ENCODE measurements around the gene ASXL3. TPM values are rescaled to one million over a fixed set of nuclear protein-coding genes. Genes with fewer than 3 reads are reported as not detected.

The ASXL3 gene
- total and polyA plus RNA-seq, 7 experiments from 2014 or later = not detected

DNA sequence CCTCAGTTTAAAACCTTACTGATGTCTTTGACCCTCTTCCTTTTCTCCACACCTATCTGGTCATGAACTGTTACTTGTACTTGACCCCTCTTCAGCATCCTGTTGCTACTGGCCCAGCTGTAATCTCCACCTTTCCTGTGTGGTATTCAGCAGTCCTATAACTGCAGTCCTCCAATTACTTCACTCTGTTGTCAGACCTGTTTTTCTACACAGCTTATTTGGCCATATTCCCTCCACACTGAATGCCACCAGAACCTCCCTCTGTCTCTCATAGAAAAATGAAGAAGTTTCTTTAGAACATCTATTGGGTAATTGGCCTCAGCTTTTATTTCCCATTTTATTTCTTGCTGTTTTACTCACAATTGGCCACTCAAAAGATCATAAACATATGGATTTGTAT, 155.4 kb downstream of the ASXL3 start:
- H3K36me3 Mint-ChIP-seq = no peaks in the 10 kb centered on the region
- intact Hi-C loops (cut with micrococcal nuclease) = no loop called here
- Histone ChIP-seq H3K9me3 (ENCODE audit: control insufficient read depth in 2 of 3, low read length in 3 of 3) (no peaks in the 10 kb centered on the region), H3K27me3 (ENCODE audit: control insufficient read depth in 2 of 2, insufficient read depth in 2 of 2, low read length in 2 of 2) (no peaks in the 10 kb centered on the region), H3K36me3 (ENCODE audit: control insufficient read depth in 2 of 3, insufficient read depth in 3 of 3, low read length in 3 of 3) (no peaks in the 10 kb centered on the region), H3K4me1 (ENCODE audit: control insufficient read depth in 2 of 2, insufficient read depth in 2 of 2, low read length in 2 of 2) (no peaks in the 10 kb centered on the region), H3K27ac (ENCODE audit: low read depth, low read length) (no peak overlapping the region), H3K4me3 (ENCODE audit: low read length) (no peak overlapping the region)
- ATAC-seq (no peak), DNase-seq (no peak)
- CTCF ChIA-PET = no interaction called here
- POLR2A ChIA-PET = no interaction called here
- no peak overlapping the region for H3K4me3 Mint-ChIP-seq
- peaks cover 0 to 23% (median 3%) of the 10 kb centered on the region in 11 donors for H3K9me3 Mint-ChIP-seq
- H3K4me1 Mint-ChIP-seq = no peaks in the 10 kb centered on the region
- no peak overlapping the region for H3K27ac Mint-ChIP-seq
- no peaks in the 10 kb centered on the region for H3K27me3 Mint-ChIP-seq

GRCh38 chr18:33735428-33735827, 157.4 kb downstream of the ASXL3 start:
- Mint-ChIP-seq H3K27ac (no peak overlapping the region), H3K4me1 (no peaks in the 10 kb centered on the region), H3K27me3 (no peaks in the 10 kb centered on the region), H3K4me3 (no peak overlapping the region), H3K36me3 (no peaks in the 10 kb centered on the region), H3K9me3 (peaks cover 0 to 26% (median 2%) of the 10 kb centered on the region in 11 donors)
- Histone ChIP-seq H3K4me1 (ENCODE audit: control insufficient read depth in 2 of 2, insufficient read depth in 2 of 2, low read length in 2 of 2) (no peaks in the 10 kb centered on the region), H3K27me3 (ENCODE audit: control insufficient read depth in 2 of 2, insufficient read depth in 2 of 2, low read length in 2 of 2) (no peaks in the 10 kb centered on the region), H3K4me3 (ENCODE audit: low read length) (no peak overlapping the region), H3K27ac (ENCODE audit: low read depth, low read length) (no peak overlapping the region), H3K36me3 (ENCODE audit: control insufficient read depth in 2 of 3, insufficient read depth in 3 of 3, low read length in 3 of 3) (no peaks in the 10 kb centered on the region), H3K9me3 (ENCODE audit: control insufficient read depth in 2 of 3, low read length in 3 of 3) (no peaks in the 10 kb centered on the region)
- POLR2A ChIA-PET = no interaction called here
- CTCF ChIA-PET = no interaction called here
- DNase-seq = no peak
- ATAC-seq = no peak
- intact Hi-C loops (cut with micrococcal nuclease) = no loop called here

- no peak overlapping the region for H3K27ac Mint-ChIP-seq
- H3K27me3 Mint-ChIP-seq = no peaks in the 10 kb centered on the region
- H3K9me3 Mint-ChIP-seq = peaks cover 0 to 14% (median 3%) of the 10 kb centered on the region in 11 donors
- intact Hi-C loops (cut with micrococcal nuclease) = no loop called here
- no peaks in the 10 kb centered on the region for H3K36me3 Mint-ChIP-seq
- no peaks in the 10 kb centered on the region for H3K4me1 ChIP-seq (ENCODE audit: control insufficient read depth in 2 of 2, insufficient read depth in 2 of 2, low read length in 2 of 2)
- H3K4me3 ChIP-seq (ENCODE audit: low read length) = no peak overlapping the region
- no peaks in the 10 kb centered on the region for H3K27me3 ChIP-seq (ENCODE audit: control insufficient read depth in 2 of 2, insufficient read depth in 2 of 2, low read length in 2 of 2)
- no peak for DNase-seq
- H3K4me1 Mint-ChIP-seq = no peaks in the 10 kb centered on the region
- CTCF ChIA-PET = no interaction called here
- no peaks in the 10 kb centered on the region for H3K9me3 ChIP-seq (ENCODE audit: control insufficient read depth in 2 of 3, low read length in 3 of 3)
- ATAC-seq = no peak
- POLR2A ChIA-PET = no interaction called here
- no peak overlapping the region for H3K4me3 Mint-ChIP-seq
- no peak overlapping the region for H3K27ac ChIP-seq (ENCODE audit: low read depth, low read length)
- no peaks in the 10 kb centered on the region for H3K36me3 ChIP-seq (ENCODE audit: control insufficient read depth in 2 of 3, insufficient read depth in 3 of 3, low read length in 3 of 3)
Measured at GRCh38 chr18:33741760-33742159, 163.7 kb downstream of the ASXL3 start.

GRCh38 chr18:33744032-33744697, 166.1 kb downstream of the ASXL3 start:
- ATAC-seq = no peak

GRCh38 chr18:33745151-33745795, 167.3 kb downstream of the ASXL3 start:
- Mint-ChIP-seq H3K36me3 (no peaks in the 10 kb centered on the region), H3K4me1 (no peaks in the 10 kb centered on the region), H3K27ac (no peak overlapping the region), H3K27me3 (no peaks in the 10 kb centered on the region), H3K4me3 (no peak overlapping the region), H3K9me3 (peaks cover 0 to 15% (median 3%) of the 10 kb centered on the region in 11 donors)
- ChIA-PET POLR2A (no interaction called here), CTCF (no interaction called here)
- H3K36me3 ChIP-seq (ENCODE audit: control insufficient read depth in 2 of 3, insufficient read depth in 3 of 3, low read length in 3 of 3) = no peaks in the 10 kb centered on the region
- H3K27me3 ChIP-seq (ENCODE audit: control insufficient read depth in 2 of 2, insufficient read depth in 2 of 2, low read length in 2 of 2) = no peaks in the 10 kb centered on the region
- ATAC-seq = no peak
- H3K9me3 ChIP-seq (ENCODE audit: control insufficient read depth in 2 of 3, low read length in 3 of 3) = no peaks in the 10 kb centered on the region
- no peak for DNase-seq
- H3K4me3 ChIP-seq (ENCODE audit: low read length) = no peak overlapping the region
- H3K27ac ChIP-seq (ENCODE audit: low read depth, low read length) = no peak overlapping the region
- intact Hi-C loops (cut with micrococcal nuclease) = no loop called here
- H3K4me1 ChIP-seq (ENCODE audit: control insufficient read depth in 2 of 2, insufficient read depth in 2 of 2, low read length in 2 of 2) = no peaks in the 10 kb centered on the region

More at GRCh38 chr18:33744032-33744697, 166.1 kb downstream of the ASXL3 start:
- Histone ChIP-seq H3K27me3 (ENCODE audit: control insufficient read depth in 2 of 2, insufficient read depth in 2 of 2, low read length in 2 of 2) (no peaks in the 10 kb centered on the region), H3K4me1 (ENCODE audit: control insufficient read depth in 2 of 2, insufficient read depth in 2 of 2, low read length in 2 of 2) (no peaks in the 10 kb centered on the region), H3K36me3 (ENCODE audit: control insufficient read depth in 2 of 3, insufficient read depth in 3 of 3, low read length in 3 of 3) (no peaks in the 10 kb centered on the region), H3K9me3 (ENCODE audit: control insufficient read depth in 2 of 3, low read length in 3 of 3) (no peaks in the 10 kb centered on the region), H3K4me3 (ENCODE audit: low read length) (no peak overlapping the region), H3K27ac (ENCODE audit: low read depth, low read length) (no peak overlapping the region)
- intact Hi-C loops (cut with micrococcal nuclease) = no loop called here
- H3K4me1 Mint-ChIP-seq = no peaks in the 10 kb centered on the region
- H3K27ac Mint-ChIP-seq = no peak overlapping the region
- ChIA-PET CTCF (no interaction called here), POLR2A (no interaction called here)
- H3K27me3 Mint-ChIP-seq = no peaks in the 10 kb centered on the region
- H3K36me3 Mint-ChIP-seq = no peaks in the 10 kb centered on the region
- H3K4me3 Mint-ChIP-seq = no peak overlapping the region
- no peak for DNase-seq
- peaks cover 0 to 18% (median 3%) of the 10 kb centered on the region in 11 donors for H3K9me3 Mint-ChIP-seq

DNA sequence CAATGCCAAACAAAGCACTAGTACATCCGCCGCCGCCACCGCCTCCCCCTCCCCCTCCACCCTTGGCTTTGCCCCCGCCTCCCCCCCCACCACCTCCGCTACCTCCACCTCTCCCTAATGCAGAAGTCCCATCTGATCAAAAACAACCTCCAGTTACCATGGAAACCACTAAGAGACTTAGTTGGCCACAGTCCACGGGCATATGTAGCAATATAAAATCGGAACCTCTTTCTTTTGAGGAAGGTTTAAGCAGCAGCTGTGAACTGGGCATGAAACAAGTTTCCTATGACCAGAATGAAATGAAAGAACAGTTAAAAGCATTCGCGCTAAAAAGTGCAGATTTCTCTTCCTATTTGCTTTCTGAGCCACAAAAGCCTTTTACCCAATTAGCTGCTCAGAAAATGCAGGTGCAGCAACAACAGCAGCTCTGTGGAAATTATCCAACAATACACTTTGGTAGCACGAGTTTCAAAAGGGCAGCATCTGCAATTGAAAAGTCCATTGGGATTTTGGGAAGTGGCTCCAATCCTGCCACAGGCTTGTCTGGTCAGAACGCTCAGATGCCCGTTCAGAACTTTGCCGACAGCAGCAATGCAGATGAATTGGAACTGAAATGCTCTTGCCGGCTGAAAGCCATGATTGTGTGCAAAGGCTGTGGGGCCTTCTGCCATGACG, 168.0 kb downstream of the ASXL3 start:
- Histone ChIP-seq H3K4me3 (ENCODE audit: low read length) (no peak overlapping the region), H3K27ac (ENCODE audit: low read depth, low read length) (no peak overlapping the region), H3K36me3 (ENCODE audit: control insufficient read depth in 2 of 3, insufficient read depth in 3 of 3, low read length in 3 of 3) (no peaks in the 10 kb centered on the region), H3K27me3 (ENCODE audit: control insufficient read depth in 2 of 2, insufficient read depth in 2 of 2, low read length in 2 of 2) (no peaks in the 10 kb centered on the region), H3K4me1 (ENCODE audit: control insufficient read depth in 2 of 2, insufficient read depth in 2 of 2, low read length in 2 of 2) (no peaks in the 10 kb centered on the region), H3K9me3 (ENCODE audit: control insufficient read depth in 2 of 3, low read length in 3 of 3) (no peaks in the 10 kb centered on the region)
- ATAC-seq (no peak), DNase-seq (no peak)
- no peaks in the 10 kb centered on the region for H3K4me1 Mint-ChIP-seq
- ChIA-PET CTCF (no interaction called here), POLR2A (no interaction called here)
- intact Hi-C loops (cut with micrococcal nuclease) = no loop called here
- peak overlapping the region in 1 of 9 donors; percentile 61 for H3K27ac Mint-ChIP-seq
- no peaks in the 10 kb centered on the region for H3K27me3 Mint-ChIP-seq
- peaks cover 0 to 15% (median 3%) of the 10 kb centered on the region in 11 donors for H3K9me3 Mint-ChIP-seq
- H3K36me3 Mint-ChIP-seq = no peaks in the 10 kb centered on the region
- no peak overlapping the region for H3K4me3 Mint-ChIP-seq

DNA sequence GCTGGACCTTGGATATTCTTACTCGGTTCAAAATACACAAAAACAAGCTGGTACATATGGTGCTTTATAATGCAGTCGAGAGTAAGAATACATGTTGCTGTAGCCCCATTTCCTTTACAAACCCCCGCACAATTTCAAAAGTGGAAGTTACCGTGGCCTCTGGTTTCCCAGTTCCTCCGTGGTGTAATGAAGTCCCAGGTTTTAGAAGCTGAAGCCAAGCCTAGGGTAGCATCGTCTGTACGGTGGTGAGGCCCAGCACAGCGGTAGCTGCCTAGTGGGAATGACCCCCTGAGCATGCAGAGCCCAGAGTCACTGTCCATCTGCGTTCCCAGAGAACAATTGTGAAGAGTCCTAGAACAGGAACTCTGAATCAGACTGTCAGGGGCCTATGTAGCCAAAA, 171.8 kb downstream of the ASXL3 start:
- no peaks in the 10 kb centered on the region for H3K4me1 Mint-ChIP-seq
- no peak overlapping the region for H3K27ac ChIP-seq (ENCODE audit: low read depth, low read length)
- intact Hi-C loops (cut with micrococcal nuclease) = no loop called here

More for the DNA sequence above, 171.8 kb downstream of the ASXL3 start:
- ATAC-seq = no peak
- Mint-ChIP-seq H3K27me3 (no peaks in the 10 kb centered on the region), H3K9me3 (peaks cover 0 to 5% (median 0%) of the 10 kb centered on the region in 11 donors), H3K36me3 (no peaks in the 10 kb centered on the region), H3K27ac (no peak overlapping the region), H3K4me3 (no peak overlapping the region)
- H3K27me3 ChIP-seq (ENCODE audit: control insufficient read depth in 2 of 2, insufficient read depth in 2 of 2, low read length in 2 of 2) = no peaks in the 10 kb centered on the region
- H3K4me1 ChIP-seq (ENCODE audit: control insufficient read depth in 2 of 2, insufficient read depth in 2 of 2, low read length in 2 of 2) = no peaks in the 10 kb centered on the region
- no peaks in the 10 kb centered on the region for H3K36me3 ChIP-seq (ENCODE audit: control insufficient read depth in 2 of 3, insufficient read depth in 3 of 3, low read length in 3 of 3)
- ChIA-PET CTCF (no interaction called here), POLR2A (no interaction called here)
- DNase-seq = no peak
- H3K9me3 ChIP-seq (ENCODE audit: control insufficient read depth in 2 of 3, low read length in 3 of 3) = no peaks in the 10 kb centered on the region
- no peak overlapping the region for H3K4me3 ChIP-seq (ENCODE audit: low read length)
